Measurements from ENCODE around the gene PRSS21. TPM values are rescaled to one million over a fixed set of nuclear protein-coding genes. Genes with fewer than 3 reads are reported as not detected.

Gene PRSS21
- total RNA-seq, 2 experiments from 2014 or later, result 6.0 to 10.3 TPM

- H3K27me3 Mint-ChIP-seq, result no peaks in the 10 kb centered on the region
- CTCF ChIA-PET, result interaction anchor here (1.5 to 2.4 kb wide), 3 partner anchors 22 to 151 kb away, joined by 6 to 7 read pairs (median 6); no protein-coding TSS in a partner anchor
- peak overlapping the region; percentile 81 for H3K27ac Mint-ChIP-seq
- H3K4me1 Mint-ChIP-seq, result peaks cover 24% of the 10 kb centered on the region
- no peak for DNase-seq
- no peaks in the 10 kb centered on the region for H3K9me3 Mint-ChIP-seq (ENCODE audit: low read depth)
- peaks cover 12% of the 10 kb centered on the region for H3K36me3 Mint-ChIP-seq
- ATAC-seq, result no peak
- peak overlapping the region; percentile 92 for H3K4me3 Mint-ChIP-seq
These were observed 41.1 kb upstream of the PRSS21 start for GRCh38 chr16:2775765-2776499.

DNA sequence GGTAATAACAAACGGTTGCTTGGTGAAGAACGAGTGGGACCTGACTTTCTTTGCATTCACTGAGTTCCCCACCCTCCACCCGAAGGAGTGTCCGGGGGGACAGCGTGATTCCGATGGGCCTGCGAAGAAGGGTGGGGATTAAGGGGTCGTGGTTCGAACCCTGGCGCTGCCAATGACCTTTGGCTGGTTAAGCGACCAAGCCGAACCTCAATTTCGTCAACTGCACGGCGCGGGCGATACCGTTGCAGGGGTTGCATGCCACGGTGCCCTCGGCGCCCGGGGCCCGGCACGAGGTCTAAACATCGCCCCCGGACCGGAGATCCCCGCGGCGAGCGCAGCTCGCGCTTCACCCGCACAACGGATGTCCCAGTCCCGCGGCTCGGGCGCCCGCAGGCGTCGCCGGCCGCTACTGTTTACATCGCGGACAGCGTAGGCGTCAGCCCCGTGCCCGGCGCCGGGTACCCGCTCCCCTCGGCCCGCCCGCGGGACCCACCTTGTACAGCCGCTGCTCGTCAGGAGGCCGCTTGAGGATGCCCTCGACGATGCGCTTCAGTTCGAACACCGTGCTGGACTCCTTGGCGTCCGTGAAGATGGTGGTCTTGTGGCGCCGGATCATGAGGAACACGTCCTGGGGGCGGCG, 40.4 kb upstream of the PRSS21 start:
- CTCF ChIA-PET, result interaction anchor here (1.5 to 2.4 kb wide), 3 partner anchors 23 to 150 kb away, joined by 6 to 7 read pairs (median 6); no protein-coding TSS in a partner anchor
- H3K4me1 Mint-ChIP-seq, result peaks cover 24% of the 10 kb centered on the region

DNA sequence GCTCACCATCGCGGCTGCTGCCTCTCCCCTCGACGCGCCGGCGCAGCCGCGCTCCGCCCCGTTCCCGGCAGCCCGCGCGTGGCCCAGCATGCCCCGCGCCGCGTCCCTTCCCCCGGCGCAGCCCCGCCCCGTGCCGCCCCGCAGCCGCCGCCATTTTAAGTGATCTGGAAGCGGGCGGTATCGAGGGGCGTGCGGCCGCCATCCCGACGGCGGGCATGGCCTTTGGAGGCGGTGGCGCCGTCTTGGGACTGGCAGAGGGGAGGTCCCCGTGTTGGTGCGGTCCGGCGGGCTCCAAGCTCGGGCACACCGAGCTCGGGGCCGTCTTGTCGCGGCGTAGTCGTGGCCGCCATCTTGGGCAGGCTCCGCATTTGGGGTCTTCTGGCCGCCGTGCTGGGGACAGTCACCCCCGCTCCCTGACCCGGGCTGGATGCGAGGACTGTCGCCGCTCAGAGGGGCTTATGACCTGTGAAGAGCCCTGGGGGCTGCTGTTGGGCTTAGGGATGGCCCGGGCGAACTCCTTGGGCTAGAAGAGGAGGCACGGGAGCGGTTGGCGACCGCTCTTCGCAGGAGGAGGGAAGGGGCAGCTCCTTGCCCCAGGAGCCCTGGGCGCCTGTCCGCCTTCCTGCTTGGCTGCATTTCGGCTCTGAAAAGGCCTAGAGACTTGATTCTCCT, 39.7 kb upstream of the PRSS21 start, which contains the start of gene ELOB:
Gene ELOB (minus strand): TSS at position 50 of the 672 bp plus-strand sequence. CDS start 41 bp downstream, at position 9.
- H3K36me3 Mint-ChIP-seq, result peaks cover 5% of the 10 kb centered on the region
- H3K4me3 Mint-ChIP-seq, result peak within 1 kb of the TSS; percentile 92
- peaks cover 24% of the 10 kb centered on the region for H3K4me1 Mint-ChIP-seq
- ATAC-seq (peak; percentile 95), DNase-seq (peak; percentile 92)
- peak within 1 kb of the TSS; percentile 97 for H3K27ac Mint-ChIP-seq
- no peaks in the 10 kb centered on the region for H3K27me3 Mint-ChIP-seq
- CTCF ChIA-PET, result interaction anchor here (0.9 to 1.5 kb wide), 3 partner anchors 14 to 65 kb away, joined by 3 to 7 read pairs (median 3); partner anchors contain the start of gene SRRM2
- no peaks in the 10 kb centered on the region for H3K9me3 Mint-ChIP-seq (ENCODE audit: low read depth)

More for the DNA sequence above, 40.4 kb upstream of the PRSS21 start:
- Mint-ChIP-seq H3K4me3 (peak overlapping the region; percentile 92), H3K36me3 (peaks cover 7% of the 10 kb centered on the region), H3K9me3 (ENCODE audit: low read depth) (no peaks in the 10 kb centered on the region), H3K27ac (peak overlapping the region; percentile 81), H3K27me3 (no peaks in the 10 kb centered on the region)
- DNase-seq (peak; percentile 59), ATAC-seq (peak; percentile 46)

DNA sequence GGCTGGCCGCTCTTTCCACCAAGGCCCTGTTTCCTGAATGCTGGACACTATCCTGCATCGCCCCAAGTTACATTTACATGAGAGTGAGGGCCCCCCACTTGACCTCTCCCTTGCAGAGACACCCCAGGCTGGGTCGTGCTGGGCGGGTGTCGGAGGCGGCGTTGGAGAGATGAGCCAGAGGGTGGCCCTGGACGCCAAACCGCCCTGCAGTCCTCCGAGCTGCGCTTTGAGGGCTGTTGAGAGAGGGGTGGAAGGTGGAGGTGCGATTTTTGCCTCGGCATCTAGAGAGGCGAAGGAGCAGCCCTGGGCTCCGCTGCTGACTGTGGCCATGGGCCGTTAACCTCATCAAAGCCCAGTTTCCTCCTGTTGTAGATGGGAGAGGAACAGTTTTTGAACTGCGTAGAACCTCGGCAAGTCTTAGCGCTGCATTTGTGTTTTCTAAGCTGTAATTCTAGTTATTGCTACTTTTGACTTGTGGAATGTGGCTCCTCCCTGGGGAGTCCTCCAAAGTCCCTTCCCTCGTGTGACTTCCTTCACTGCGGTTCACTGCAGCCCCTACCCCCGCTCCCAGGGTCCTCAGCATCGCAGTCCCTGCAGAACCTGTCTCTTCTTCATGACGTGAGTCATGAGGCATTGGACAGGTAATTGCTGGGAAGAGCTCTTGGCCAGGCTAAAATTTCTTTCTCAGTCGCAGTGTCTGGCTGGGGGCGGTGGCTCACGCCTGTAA, 39.0 kb upstream of the PRSS21 start:
- DNase-seq (peak; percentile 58), ATAC-seq (peak; percentile 9)
- CTCF ChIA-PET, result interaction anchor here (0.9 to 1.5 kb wide), 6 partner anchors 13 to 192 kb away, joined by 3 to 7 read pairs (median 3); partner anchors contain the start of gene SRRM2
- Mint-ChIP-seq H3K27ac (peak overlapping the region; percentile 97), H3K9me3 (ENCODE audit: low read depth) (no peaks in the 10 kb centered on the region), H3K36me3 (no peaks in the 10 kb centered on the region), H3K27me3 (no peaks in the 10 kb centered on the region), H3K4me3 (peak overlapping the region; percentile 92), H3K4me1 (peaks cover 24% of the 10 kb centered on the region)

- H3K27me3 Mint-ChIP-seq, result no peaks in the 10 kb centered on the region
- ATAC-seq (no peak), DNase-seq (no peak)
- no peaks in the 10 kb centered on the region for H3K9me3 Mint-ChIP-seq (ENCODE audit: low read depth)
- CTCF ChIA-PET, result interaction anchor here (0.9 to 1.5 kb wide), 6 partner anchors 13 to 191 kb away, joined by 3 to 7 read pairs (median 3); partner anchors contain the start of gene SRRM2
- no peaks in the 10 kb centered on the region for H3K36me3 Mint-ChIP-seq
- peak overlapping the region; percentile 97 for H3K27ac Mint-ChIP-seq
- peaks cover 24% of the 10 kb centered on the region for H3K4me1 Mint-ChIP-seq
- H3K4me3 Mint-ChIP-seq, result peak overlapping the region; percentile 92
These were observed 38.4 kb upstream of the PRSS21 start for GRCh38 chr16:2778630-2778958.

- H3K4me1 Mint-ChIP-seq, result peaks cover 24% of the 10 kb centered on the region
- H3K27me3 Mint-ChIP-seq, result no peaks in the 10 kb centered on the region
- H3K9me3 Mint-ChIP-seq (ENCODE audit: low read depth), result no peaks in the 10 kb centered on the region
- CTCF ChIA-PET, result interaction anchor here (0.9 to 1.4 kb wide), 5 partner anchors 32 to 191 kb away, joined by 3 read pairs; no protein-coding TSS in a partner anchor
- no peak overlapping the region for H3K4me3 Mint-ChIP-seq
- DNase-seq (no peak), ATAC-seq (no peak)
- H3K27ac Mint-ChIP-seq, result peak overlapping the region; percentile 97
- H3K36me3 Mint-ChIP-seq, result no peaks in the 10 kb centered on the region
These were observed 37.7 kb upstream of the PRSS21 start for GRCh38 chr16:2779151-2779920.

DNA sequence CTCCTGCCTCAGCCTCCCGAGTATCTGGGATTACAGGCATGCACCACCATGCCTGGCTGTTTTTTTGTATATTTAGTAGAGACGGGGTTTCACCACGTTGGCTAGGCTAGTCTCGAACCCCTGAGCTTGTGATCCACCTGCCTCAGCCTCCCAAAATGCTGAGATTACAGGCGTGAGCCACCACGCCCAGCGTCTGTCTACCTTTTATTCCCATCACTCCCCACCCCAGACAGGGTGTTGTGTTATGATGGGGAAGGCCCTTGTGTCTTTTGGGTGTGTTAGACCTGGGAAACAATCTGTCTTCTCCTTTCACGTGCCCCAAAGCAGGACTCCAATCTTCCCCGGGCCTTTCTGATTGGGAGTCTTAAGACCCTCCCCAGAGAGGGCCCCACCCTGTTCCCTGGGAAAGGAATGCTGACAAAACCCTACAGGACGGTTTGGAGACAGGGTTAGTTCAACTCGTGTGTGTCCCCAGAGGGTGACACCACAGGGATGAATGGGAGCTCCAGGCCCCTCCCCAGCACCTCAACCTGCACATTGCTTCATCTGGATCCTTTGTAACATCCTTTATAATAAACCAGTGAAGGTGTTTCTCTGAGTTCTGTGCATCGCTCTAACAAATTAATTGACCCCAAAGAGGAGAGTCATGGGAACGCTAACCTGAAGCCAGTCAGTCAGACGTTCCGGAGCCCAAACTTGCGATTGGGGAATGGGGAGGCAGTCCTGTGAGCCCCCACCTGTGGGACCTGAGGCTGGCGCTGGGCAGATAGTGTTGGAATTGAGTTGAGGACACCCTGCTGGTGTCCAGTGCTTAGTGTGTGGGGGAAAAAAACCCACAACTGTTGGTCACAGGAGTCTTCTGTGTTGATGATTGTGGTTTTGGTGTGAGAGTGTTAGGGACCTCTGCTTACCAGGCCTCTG, 36.8 kb upstream of the PRSS21 start:
- DNase-seq, result no peak
- CTCF ChIA-PET, result interaction anchor here (1.1 to 1.4 kb wide), 2 partner anchors 58 to 88 kb away, joined by 3 read pairs; no protein-coding TSS in a partner anchor
- H3K4me3 Mint-ChIP-seq, result no peak overlapping the region
- H3K27me3 Mint-ChIP-seq, result peaks cover 2% of the 10 kb centered on the region
- H3K4me1 Mint-ChIP-seq, result peaks cover 24% of the 10 kb centered on the region
- no peaks in the 10 kb centered on the region for H3K36me3 Mint-ChIP-seq
- ATAC-seq, result no peak
- no peaks in the 10 kb centered on the region for H3K9me3 Mint-ChIP-seq (ENCODE audit: low read depth)
- H3K27ac Mint-ChIP-seq, result no peak overlapping the region

DNA sequence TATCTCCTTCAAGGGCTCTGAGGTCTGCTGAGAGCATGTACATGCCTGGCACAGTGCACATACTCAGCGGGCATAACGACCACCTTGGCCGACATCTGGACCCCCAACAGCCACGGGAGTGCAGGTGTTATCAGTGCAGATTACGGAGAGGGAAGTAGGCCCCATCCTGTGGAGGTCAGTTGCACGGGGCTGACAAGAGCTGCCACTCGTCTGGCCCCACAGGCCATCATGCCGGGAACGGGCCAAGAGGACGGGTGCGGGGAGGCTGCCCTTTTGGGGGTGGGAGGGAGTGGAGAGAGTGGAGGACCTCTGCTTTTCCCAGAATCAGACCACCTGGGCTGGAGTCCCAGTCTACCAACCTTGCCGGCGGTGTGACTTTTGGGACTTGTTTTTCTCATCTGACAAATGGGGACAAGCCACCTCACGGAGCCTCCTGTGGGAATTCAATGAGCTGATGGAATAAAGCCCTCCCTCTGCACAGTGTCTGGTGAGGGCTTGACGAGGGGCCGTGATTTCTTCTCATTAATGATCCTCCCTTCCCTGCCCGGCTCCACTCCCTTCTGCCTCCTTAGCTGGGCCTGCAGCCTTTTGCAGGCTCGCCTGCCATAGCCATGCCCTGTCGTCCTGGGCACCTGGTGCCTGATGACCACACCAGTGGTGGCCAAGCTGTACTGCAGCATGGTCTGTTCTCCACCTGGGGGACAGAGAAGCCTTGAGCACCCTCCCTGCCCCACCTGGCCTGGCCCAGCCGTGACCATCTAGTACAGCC, 34.3 kb upstream of the PRSS21 start:
- H3K27me3 Mint-ChIP-seq, result peaks cover 4% of the 10 kb centered on the region
- H3K9me3 Mint-ChIP-seq (ENCODE audit: low read depth), result no peaks in the 10 kb centered on the region
- CTCF ChIA-PET, result interaction anchor here (1.8 kb wide), 1 partner anchor 56 kb away, joined by 5 read pairs; no protein-coding TSS in a partner anchor
- DNase-seq (no peak), ATAC-seq (no peak)
- peaks cover 18% of the 10 kb centered on the region for H3K4me1 Mint-ChIP-seq
- no peak overlapping the region for H3K4me3 Mint-ChIP-seq
- no peaks in the 10 kb centered on the region for H3K36me3 Mint-ChIP-seq
- H3K27ac Mint-ChIP-seq, result no peak overlapping the region

- no peak overlapping the region for H3K27ac Mint-ChIP-seq
- H3K4me3 Mint-ChIP-seq, result no peak overlapping the region
- H3K27me3 Mint-ChIP-seq, result peaks cover 8% of the 10 kb centered on the region
- H3K9me3 Mint-ChIP-seq (ENCODE audit: low read depth), result no peaks in the 10 kb centered on the region
- H3K4me1 Mint-ChIP-seq, result peaks cover 10% of the 10 kb centered on the region
- no peak for DNase-seq
- ATAC-seq, result no peak
- CTCF ChIA-PET, result interaction anchor here (1.4 kb wide), 1 partner anchor 85 kb away, joined by 7 read pairs; no protein-coding TSS in a partner anchor
- H3K36me3 Mint-ChIP-seq, result no peaks in the 10 kb centered on the region
These were observed 33.3 kb upstream of the PRSS21 start for GRCh38 chr16:2783581-2784357.

DNA sequence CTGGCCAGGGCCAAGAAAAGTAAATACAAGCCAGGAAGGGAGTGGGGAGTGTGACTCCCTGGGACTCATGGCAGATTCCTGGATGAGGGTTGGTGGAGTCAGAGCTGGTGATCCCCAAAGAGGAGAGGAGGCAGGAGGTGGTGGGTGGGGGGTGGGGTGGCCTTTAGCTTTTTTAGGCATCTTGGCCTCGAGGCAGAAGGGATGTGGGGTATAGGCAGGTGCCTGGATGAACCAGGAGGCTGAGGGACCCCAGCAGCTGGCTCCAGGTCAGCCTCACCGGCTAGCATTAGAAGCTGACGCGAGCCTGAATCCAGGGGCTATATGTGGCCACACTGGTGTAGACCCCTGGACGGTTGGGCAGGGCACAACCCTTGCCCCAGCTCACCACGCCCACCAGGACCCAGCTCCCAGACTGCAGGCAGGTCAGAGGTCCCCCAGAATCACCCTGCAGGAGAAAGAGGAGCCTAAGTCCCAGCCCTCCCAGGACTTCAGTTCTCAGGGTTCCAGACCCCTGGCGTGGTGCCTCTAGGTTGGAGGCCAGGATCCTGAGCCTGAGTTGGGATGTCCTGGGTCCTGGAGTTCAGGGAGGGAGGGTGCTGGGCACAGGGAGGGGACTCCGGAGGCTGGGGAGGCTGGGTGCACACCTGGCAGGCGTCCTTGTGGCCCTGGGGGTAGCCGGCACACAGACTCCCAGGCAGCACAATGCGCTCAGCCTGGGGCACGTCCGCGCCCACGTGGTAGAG, 32.5 kb upstream of the PRSS21 start:
- Mint-ChIP-seq H3K4me1 (peaks cover 9% of the 10 kb centered on the region), H3K27ac (no peak overlapping the region), H3K36me3 (no peaks in the 10 kb centered on the region), H3K9me3 (ENCODE audit: low read depth) (no peaks in the 10 kb centered on the region), H3K27me3 (peaks cover 9% of the 10 kb centered on the region), H3K4me3 (peak overlapping the region; percentile 64)
- CTCF ChIA-PET, result interaction anchor here (0.7 to 1.4 kb wide), 2 partner anchors 76 to 84 kb away, joined by 3 to 7 read pairs; no protein-coding TSS in a partner anchor
- DNase-seq (no peak), ATAC-seq (no peak)

Data from activated CD8-positive, alpha-beta memory T cell treated with anti-CD3 and anti-CD28 coated beads, Interleukin-2, amount 10 ng/mL, durations not matched to agents 7 days and 5 days (primary cell).